NCI-H345 (cell line): ENCODE measurements around the gene COL18A1.

Experiments
- DNase-seq: peaks from one replicate; lab custom pipeline; 2025; lab: John Stamatoyannopoulos, UW

The COL18A1 gene

DNA sequence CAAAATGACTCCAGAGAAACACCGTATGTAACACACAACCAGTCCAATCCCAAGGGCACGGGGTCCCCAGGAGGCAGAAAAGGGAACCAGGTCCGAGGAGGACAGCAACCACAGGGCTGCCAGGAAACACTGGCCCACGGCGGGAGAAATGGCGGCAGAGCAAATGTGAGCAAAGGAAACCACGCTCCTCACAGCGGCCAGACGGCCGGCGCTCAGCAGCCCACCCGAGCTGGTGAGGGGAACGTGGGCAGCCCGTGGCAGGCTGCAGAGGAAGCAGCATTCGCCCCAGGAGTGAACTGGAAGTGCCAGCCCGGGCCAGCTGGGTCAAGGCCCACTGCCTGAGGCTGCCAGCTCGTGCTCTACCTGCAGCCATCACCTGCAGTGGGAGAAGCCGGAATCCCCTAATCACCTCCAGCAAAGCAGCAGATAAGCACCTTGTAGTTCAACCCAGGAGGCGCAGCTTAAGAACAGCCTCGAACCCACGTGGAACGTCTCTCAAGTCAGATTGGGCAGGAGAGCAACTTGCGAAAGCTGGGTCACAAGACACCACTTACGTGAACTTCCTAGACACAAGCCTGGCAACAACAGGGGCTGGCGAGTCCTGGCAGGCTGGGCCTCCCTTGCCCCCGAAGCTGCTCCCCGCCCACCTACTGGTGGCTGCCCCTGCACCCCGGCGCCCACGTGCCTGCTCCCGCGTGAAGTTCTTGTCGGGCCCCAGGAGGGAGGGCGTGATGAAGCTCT lies 130.5 kb downstream of the COL18A1 start:
- no peak for DNase-seq

- no peak for DNase-seq
These were observed 131.5 kb downstream of the COL18A1 start for GRCh38 chr21:45536301-45537081.

GRCh38 chr21:45537111-45537745 lies 132.3 kb downstream of the COL18A1 start:
- DNase-seq, result no peak

DNA sequence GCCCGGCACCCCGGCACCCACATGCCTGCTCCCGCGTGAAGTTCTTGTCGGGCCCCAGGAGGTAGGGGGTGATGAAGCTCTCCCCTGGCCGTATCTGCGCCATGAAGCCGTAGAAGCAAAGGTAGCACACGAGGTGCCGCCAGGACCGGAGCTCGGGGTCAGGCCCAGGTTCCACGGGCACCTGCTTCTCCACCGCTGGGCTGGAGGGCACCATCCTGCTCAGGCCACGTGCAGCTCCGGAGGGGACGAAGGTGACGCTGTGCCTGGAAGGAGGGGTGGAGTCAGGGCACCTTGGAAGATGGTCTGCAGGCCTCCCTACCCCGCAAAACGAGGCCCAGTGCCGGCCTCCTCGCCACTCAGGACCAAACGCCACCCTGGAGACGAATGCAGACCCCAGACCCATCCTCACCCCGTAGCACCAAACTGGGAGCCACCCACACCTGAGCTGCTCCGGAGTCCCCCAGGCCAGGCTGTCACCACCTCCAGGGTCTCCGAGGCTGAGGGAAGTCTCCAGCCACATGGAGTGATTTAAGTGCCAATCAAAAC lies 132.9 kb downstream of the COL18A1 start:
- DNase-seq, result no peak

- no peak for DNase-seq
These were observed 133.5 kb downstream of the COL18A1 start for GRCh38 chr21:45538381-45539045.

DNA sequence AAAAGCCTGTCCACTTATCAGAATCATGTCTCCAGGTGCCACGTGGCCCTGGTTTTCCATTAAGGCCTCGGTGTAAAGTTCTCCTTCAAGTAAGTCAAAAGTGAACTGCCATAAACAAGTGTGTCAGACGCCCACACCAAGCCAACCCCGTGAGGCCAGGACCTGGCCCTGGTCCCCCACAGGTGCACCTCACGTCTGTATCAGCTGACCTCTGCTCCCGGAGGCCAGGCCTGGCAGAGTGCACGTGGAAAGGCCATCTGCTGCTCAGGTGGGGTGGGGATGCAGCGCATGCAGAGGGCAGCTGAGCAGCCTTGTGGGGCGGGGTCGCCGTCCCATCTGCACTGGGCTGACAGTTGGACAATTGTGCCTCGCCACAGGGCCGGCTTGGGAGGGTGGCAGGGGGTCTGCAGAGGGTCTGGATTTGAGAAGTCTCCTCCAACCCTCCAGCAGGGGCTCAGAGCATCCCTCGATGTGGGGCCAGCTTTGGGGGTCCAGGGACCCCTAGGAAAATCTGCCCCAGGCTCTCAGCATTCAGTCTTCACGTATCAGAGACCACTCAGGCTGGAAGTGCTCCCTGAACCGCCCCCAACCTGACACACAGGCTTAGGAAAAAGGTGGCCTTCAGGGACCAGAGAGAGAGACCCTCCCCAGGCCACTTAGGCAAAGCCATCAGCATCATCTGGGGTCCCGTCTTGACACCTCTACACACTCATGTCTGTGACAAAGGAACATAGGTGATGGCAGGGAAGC lies 134.3 kb downstream of the COL18A1 start:
- DNase-seq, result no peak

DNA sequence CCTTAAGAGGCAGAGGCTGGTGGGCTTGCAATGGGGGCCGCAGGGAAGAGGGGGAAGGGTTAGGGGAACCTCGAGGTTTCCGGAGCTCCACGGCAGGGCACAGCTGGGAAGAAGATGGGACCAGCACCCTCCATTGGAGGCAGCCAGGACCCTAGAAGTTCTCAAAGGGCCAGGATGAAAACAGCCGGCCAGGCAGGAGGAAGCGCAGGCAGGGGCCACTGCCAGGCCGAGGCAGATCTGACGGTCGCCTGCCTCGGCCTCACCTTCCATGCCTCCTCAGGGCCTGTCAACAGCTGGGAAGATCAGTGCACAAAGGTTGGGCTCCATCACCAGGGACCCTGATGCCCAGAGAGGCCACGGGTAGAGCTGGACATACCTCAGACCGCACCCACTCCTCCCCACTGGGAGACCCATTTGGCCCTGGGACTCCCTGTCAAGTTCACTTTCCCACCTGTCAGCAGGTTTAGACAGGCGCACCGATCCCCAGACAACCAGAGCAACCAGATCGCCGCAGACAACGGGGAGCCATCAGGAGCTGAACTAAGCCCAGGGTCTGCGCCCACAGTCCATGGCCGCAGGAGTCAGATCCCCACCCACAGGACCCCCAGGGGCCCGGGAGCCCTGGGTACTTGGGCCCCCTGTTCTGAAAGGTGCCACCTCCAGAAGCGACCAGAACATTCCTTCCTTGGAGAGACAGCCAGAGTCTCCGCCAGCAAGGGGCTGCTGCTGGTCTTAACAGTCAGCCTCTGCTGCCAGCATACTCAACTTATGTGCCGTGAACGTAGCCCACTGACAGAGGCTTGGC lies 135.0 kb downstream of the COL18A1 start:
- no peak for DNase-seq

GRCh38 chr21:45540601-45540970 lies 135.6 kb downstream of the COL18A1 start:
- no peak for DNase-seq

- peak; percentile 61 for DNase-seq
These were observed 136.5 kb downstream of the COL18A1 start for GRCh38 chr21:45541221-45542039.

DNA sequence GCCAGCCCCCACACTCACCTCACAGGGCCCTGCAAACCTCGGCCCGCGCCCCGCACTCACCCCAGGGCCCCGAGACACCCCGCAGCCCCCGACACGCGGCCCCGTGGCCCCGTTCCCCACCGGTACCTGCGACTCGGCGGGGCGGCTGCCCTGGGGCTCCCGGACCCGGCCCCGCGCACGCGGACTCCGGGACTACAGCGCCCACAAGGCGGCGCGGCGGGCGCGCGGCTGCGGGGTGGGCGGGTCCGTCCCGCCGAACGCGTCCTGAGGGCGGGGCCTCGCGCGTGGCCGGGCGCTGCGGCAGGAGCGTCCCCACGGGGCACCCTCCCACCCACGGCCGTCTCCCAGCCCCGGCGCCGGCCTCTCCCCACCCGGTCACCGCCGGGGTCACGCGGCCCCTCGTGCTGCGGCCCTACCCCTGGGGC lies 137.3 kb downstream of the COL18A1 start, which contains the start of gene SLC19A1:
Gene SLC19A1 (minus strand): TSS at position 199 of the 425 bp plus-strand sequence. CDS start 4,481 bp downstream, outside the sequence.
- peak; percentile 64 for DNase-seq

GRCh38 chr21:45542667-45543370 lies 137.9 kb downstream of the COL18A1 start:
- no peak for DNase-seq

DNA sequence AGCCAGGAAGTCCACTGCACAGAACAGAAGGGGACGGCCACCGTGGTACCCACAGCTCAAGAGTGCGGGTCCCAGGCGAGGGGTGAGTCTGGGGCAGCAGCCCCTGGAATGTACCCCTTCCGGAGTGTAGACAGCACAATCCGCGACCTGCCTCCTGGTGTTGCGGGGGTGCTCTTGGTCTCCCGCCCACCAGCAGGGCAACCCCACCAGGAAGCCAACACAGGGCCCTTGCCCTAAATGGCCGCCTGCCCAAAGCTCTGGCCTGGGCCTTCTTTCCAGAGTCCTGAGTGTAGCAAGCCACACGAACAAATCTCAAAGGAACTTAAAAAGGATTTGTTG lies 138.4 kb downstream of the COL18A1 start:
- no peak for DNase-seq

DNA sequence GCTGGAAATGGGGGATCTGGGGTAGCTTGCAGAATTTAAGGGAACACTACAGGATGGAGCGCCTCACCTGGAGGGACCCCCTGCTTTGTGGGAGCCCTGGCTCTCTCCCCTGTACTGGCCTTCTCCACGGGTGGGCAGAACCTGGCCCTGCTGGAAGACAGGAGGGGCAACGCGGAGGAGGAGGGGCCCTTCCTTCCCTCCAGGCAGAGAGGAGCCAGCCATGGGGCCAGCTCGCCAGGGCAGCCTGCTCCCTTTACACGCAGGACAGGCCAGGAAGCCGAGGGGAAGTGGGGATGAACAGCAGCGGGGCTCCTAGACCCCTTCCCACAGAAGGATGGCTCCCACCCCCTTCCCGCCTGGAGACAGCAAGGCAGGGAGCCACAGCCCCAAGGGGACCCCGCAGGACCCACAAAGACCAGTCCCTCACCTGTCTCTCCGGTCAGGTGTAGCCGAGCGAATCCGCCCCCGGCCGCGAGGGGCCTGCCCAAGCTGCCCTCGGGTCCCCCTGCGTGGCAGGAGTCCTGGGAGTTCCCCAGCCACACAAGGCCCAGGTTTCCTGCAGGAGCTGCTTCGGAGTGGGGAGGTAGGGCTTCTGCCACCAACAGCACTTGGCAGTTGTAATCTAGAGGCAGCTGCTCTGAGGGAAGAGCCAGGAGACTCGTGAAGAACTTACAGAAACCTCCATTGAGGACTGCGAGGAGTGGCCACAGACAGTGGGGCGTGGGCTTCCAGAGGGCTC lies 138.9 kb downstream of the COL18A1 start:
- no peak for DNase-seq

- no peak for DNase-seq
These were observed 139.7 kb downstream of the COL18A1 start for GRCh38 chr21:45544449-45545235.

DNA sequence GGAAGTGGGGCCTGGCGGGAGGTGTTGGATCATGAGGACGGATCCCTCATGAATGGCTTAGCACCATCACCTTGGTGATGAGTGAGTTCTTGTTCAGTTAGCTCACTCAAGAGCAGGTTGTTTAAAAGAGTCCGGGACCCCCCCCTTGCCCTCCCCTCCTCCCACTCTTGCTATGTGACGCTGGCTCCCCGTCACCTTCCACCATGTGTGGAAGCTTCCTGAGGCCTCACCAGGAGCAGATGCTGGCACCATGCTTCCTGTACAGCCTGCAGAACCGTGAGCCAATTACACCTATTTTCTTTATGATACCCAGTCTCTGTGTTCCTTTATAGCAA lies 140.2 kb downstream of the COL18A1 start:
- no peak for DNase-seq

DNA sequence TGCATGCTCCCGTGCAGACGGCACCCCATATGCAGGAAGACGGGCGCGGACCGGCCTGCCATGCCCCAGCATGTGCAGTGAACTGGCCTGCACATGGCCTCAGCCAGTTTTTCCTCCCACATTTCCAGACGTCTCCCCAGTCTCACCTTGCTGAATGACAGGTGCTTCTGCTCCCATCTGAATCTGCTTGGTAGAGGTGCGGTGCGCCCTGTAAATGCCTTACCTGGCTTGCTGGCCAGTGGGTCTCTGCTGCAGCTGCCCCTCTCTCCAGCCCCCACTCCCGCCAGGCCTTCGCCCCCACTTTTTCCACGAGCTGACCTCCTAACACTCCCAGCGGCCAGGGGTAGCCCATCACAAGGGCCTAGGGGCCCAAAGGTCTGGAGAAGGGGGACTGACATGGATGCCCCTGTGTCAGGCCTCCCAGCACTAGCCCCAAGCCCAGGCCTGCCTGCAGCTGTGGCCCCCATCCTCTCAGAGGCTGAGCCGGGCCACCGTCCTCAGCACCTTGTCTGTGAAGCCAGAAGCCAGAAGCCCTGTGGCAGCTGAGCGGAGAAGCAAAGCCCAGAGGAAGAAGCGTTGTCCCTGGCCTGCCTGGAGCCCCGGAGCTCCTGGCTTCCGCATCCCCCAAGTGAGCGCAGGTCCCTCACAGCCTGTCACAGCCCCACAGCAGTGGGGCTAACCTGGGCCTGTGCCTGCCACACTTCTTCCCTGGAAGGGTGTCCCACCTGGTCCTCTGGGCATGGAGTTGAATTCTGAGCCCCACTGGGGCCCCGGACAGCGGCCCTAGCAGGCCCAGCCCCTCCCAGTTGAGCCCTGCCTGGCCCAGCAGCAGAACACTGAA lies 140.9 kb downstream of the COL18A1 start:
- no peak for DNase-seq
